HEK293 (cell line): ENCODE measurements around the gene CLIC4.

Source experiments
- CTCF ChIA-PET: fragments of 350-600 bp; formaldehyde crosslinking; extraction: SDS; loops from one replicate; lab custom pipeline; 2021; ENCODE audit warnings: antibody characterized with exemption; lab: Yijun Ruan, JAX
- POLR2A ChIA-PET: fragments of 300-600 bp; formaldehyde crosslinking; extraction: SDS; loops from one replicate; lab custom pipeline; 2020; ENCODE audit warnings: antibody characterized with exemption, inconsistent platforms; lab: Yijun Ruan, JAX
- H3K27ac ChIP-seq: fragments of 200-500 bp; sonication (Bioruptor generic); 2 replicates; pipeline ENCODE4 v1.5.1; 2014; ENCODE audit warnings: low read depth, low read length, control low read depth, inconsistent platforms; ENCODE audit errors: extremely low read depth
- H3K36me3 ChIP-seq, 2 experiments: fragments of 200-500 bp in 1 of 2; sonication (Bioruptor generic) in 1 of 2; 1 replicate in 1 of 2; 2 replicates in 1 of 2; pipeline ENCODE4 v1.5.1; 2014 to 2017; ENCODE audit warnings: inconsistent platforms in 2 of 2, low read length in 2 of 2; ENCODE audit not compliant: control insufficient read depth in 2 of 2, insufficient read depth in 1 of 2
- H3K4me1 ChIP-seq: fragments of 200-500 bp; sonication (Bioruptor generic); 2 replicates; pipeline ENCODE4 v1.5.1; 2014; ENCODE audit warnings: mild to moderate bottlenecking, low read length, inconsistent platforms; ENCODE audit not compliant: control insufficient read depth, insufficient read depth
- H3K4me3 ChIP-seq: 2 replicates; pipeline ENCODE4 v1.5.1; 2011; ENCODE audit warnings: low read depth, mild to moderate bottlenecking, control low read depth, low read length, moderate library complexity
- H3K9me3 ChIP-seq: fragments of 200-500 bp; sonication (Bioruptor generic); 2 replicates; pipeline ENCODE4 v1.5.1; 2014; ENCODE audit warnings: low read depth, low read length, inconsistent platforms; ENCODE audit not compliant: control insufficient read depth, insufficient read depth
- BCL6B ChIP-seq: fragments of 450-650 bp; formaldehyde crosslinking; IDR thresholded peaks from 2 replicates; pipeline ENCODE4 v1.5.1; 2017; ENCODE audit warnings: missing biosample characterization, missing genetic modification characterization
- INSM2 ChIP-seq: fragments of 450-650 bp; formaldehyde crosslinking; IDR thresholded peaks from 2 replicates; pipeline ENCODE4 v1.5.1; 2016; ENCODE audit warnings: missing biosample characterization, missing genetic modification characterization
- PRDM6 ChIP-seq: fragments of 450-650 bp; formaldehyde crosslinking; IDR thresholded peaks from 2 replicates; pipeline ENCODE4 v1.5.1; 2017; ENCODE audit warnings: missing biosample characterization, missing genetic modification characterization
- TCF7L2 ChIP-seq: IDR thresholded peaks from 2 replicates; pipeline ENCODE4 v1.6.1; 2011; ENCODE audit warnings: low read depth, mild to moderate bottlenecking, inconsistent platforms, low read length, moderate library complexity, borderline replicate concordance
- YY1 ChIP-seq: fragments of 450-650 bp; formaldehyde crosslinking; IDR thresholded peaks from 2 replicates; pipeline ENCODE4 v1.5.1; 2018; ENCODE audit warnings: missing biosample characterization, missing genetic modification characterization
- ZNF23 ChIP-seq: fragments of 450-650 bp; formaldehyde crosslinking; IDR thresholded peaks from 2 replicates; pipeline ENCODE4 v1.5.1; 2016; ENCODE audit warnings: missing biosample characterization, missing genetic modification characterization, borderline replicate concordance
- ZNF302 ChIP-seq: fragments of 450-650 bp; formaldehyde crosslinking; IDR thresholded peaks from 2 replicates; pipeline ENCODE4 v1.5.1; 2016; ENCODE audit warnings: missing biosample characterization, missing genetic modification characterization, low read depth
- ZNF350 ChIP-seq: fragments of 450-650 bp; formaldehyde crosslinking; IDR thresholded peaks from 2 replicates; pipeline ENCODE4 v1.5.0; 2017; ENCODE audit warnings: missing biosample characterization, mild to moderate bottlenecking, missing genetic modification characterization
- ZNF560 ChIP-seq: fragments of 450-650 bp; formaldehyde crosslinking; IDR thresholded peaks from 2 replicates; pipeline ENCODE4 v1.5.1; 2017; ENCODE audit warnings: missing biosample characterization, missing genetic modification characterization, borderline replicate concordance
- TF ChIP-seq, protein P1 (sequence below): fragments of 450-650 bp; formaldehyde crosslinking; IDR thresholded peaks from 2 replicates; pipeline ENCODE4 v1.5.1; 2016; ENCODE audit warnings: missing biosample characterization, missing genetic modification characterization, borderline replicate concordance
- TF ChIP-seq, protein P2 (sequence below): fragments of 450-650 bp; formaldehyde crosslinking; IDR thresholded peaks from 2 replicates; pipeline ENCODE4 v1.5.1; 2016; ENCODE audit warnings: missing biosample characterization, missing genetic modification characterization
- TF ChIP-seq, protein P3 (sequence below): fragments of 450-650 bp; formaldehyde crosslinking; IDR thresholded peaks from 2 replicates; pipeline ENCODE4 v1.5.1; 2016; ENCODE audit warnings: missing biosample characterization, missing genetic modification characterization, low read depth

CLIC4 gene

GRCh38 chr1:24865168-24865567 is 119.9 kb downstream of the CLIC4 start:
- CTCF ChIA-PET: interaction anchor here (0.6 kb wide), 1 partner anchor 928 kb away, joined by 4 read pairs; no protein-coding TSS in a partner anchor
- H3K9me3 ChIP-seq: no peaks in the 10 kb centered on the region

DNA sequence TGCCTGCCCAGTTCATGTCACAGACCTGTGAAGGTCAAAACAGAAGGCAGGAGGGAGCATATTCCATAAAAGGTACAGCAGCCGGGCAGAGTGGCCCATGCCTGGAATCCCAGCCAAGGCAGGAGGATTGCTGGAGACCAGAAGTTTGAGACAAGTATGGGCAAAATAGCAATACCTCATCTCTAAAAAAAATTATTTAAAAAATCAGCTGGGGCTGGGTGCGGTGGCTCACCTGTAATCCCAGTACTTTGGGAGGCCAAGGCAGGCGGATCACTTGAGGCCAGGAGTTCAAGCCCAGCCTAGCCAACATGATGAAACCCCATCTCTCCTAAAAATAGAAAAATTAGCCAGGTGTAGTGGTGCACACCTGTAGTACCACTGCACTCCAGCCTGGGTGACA is 120.3 kb downstream of the CLIC4 start:
- ChIA-PET POLR2A (no interaction called here), CTCF (interaction anchor here (0.6 to 0.7 kb wide), 2 partner anchors 170 to 235 kb away, joined by 3 read pairs; no protein-coding TSS in a partner anchor)
- H3K36me3 ChIP-seq: no peaks in the 10 kb centered on the region
- H3K4me3 ChIP-seq: no peak overlapping the region
- H3K9me3 ChIP-seq: no peaks in the 10 kb centered on the region
- no peak overlapping the region for H3K27ac ChIP-seq
- H3K4me1 ChIP-seq: peaks cover 6% of the 10 kb centered on the region; the same call in 1 of the 2 replicates
- TF ChIP-seq ZNF302 (no peak), PRDM6 (tag by site-specific recombination) (no peak), ZNF350 (tag by site-specific recombination) (no peak), ZNF23 (no peak), ZNF560 (tag by site-specific recombination) (no peak), TCF7L2 (no peak), YY1 (tag by site-specific recombination) (no peak)
- TF ChIP-seq, protein P1, sequence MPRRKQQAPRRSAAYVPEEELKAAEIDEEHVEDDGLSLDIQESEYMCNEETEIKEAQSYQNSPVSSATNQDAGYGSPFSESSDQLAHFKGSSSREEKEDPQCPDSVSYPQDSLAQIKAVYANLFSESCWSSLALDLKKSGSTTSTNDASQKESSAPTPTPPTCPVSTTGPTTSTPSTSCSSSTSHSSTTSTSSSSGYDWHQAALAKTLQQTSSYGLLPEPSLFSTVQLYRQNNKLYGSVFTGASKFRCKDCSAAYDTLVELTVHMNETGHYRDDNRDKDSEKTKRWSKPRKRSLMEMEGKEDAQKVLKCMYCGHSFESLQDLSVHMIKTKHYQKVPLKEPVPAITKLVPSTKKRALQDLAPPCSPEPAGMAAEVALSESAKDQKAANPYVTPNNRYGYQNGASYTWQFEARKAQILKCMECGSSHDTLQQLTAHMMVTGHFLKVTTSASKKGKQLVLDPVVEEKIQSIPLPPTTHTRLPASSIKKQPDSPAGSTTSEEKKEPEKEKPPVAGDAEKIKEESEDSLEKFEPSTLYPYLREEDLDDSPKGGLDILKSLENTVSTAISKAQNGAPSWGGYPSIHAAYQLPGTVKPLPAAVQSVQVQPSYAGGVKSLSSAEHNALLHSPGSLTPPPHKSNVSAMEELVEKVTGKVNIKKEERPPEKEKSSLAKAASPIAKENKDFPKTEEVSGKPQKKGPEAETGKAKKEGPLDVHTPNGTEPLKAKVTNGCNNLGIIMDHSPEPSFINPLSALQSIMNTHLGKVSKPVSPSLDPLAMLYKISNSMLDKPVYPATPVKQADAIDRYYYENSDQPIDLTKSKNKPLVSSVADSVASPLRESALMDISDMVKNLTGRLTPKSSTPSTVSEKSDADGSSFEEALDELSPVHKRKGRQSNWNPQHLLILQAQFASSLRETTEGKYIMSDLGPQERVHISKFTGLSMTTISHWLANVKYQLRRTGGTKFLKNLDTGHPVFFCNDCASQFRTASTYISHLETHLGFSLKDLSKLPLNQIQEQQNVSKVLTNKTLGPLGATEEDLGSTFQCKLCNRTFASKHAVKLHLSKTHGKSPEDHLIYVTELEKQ (tag by site-specific recombination): no peak
- TF ChIP-seq, protein P2, sequence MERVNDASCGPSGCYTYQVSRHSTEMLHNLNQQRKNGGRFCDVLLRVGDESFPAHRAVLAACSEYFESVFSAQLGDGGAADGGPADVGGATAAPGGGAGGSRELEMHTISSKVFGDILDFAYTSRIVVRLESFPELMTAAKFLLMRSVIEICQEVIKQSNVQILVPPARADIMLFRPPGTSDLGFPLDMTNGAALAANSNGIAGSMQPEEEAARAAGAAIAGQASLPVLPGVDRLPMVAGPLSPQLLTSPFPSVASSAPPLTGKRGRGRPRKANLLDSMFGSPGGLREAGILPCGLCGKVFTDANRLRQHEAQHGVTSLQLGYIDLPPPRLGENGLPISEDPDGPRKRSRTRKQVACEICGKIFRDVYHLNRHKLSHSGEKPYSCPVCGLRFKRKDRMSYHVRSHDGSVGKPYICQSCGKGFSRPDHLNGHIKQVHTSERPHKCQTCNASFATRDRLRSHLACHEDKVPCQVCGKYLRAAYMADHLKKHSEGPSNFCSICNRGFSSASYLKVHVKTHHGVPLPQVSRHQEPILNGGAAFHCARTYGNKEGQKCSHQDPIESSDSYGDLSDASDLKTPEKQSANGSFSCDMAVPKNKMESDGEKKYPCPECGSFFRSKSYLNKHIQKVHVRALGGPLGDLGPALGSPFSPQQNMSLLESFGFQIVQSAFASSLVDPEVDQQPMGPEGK (tag by site-specific recombination): no peak

More at GRCh38 chr1:24865168-24865567, 119.9 kb downstream of the CLIC4 start:
- no peak overlapping the region for H3K4me3 ChIP-seq
- H3K27ac ChIP-seq: no peak overlapping the region
- POLR2A ChIA-PET: no interaction called here
- peaks cover 6% of the 10 kb centered on the region; the same call in 1 of the 2 replicates for H3K4me1 ChIP-seq
- H3K36me3 ChIP-seq: no peaks in the 10 kb centered on the region
- TF ChIP-seq BCL6B: no peak
- no peak for TF ChIP-seq TCF7L2
- TF ChIP-seq, protein P3, sequence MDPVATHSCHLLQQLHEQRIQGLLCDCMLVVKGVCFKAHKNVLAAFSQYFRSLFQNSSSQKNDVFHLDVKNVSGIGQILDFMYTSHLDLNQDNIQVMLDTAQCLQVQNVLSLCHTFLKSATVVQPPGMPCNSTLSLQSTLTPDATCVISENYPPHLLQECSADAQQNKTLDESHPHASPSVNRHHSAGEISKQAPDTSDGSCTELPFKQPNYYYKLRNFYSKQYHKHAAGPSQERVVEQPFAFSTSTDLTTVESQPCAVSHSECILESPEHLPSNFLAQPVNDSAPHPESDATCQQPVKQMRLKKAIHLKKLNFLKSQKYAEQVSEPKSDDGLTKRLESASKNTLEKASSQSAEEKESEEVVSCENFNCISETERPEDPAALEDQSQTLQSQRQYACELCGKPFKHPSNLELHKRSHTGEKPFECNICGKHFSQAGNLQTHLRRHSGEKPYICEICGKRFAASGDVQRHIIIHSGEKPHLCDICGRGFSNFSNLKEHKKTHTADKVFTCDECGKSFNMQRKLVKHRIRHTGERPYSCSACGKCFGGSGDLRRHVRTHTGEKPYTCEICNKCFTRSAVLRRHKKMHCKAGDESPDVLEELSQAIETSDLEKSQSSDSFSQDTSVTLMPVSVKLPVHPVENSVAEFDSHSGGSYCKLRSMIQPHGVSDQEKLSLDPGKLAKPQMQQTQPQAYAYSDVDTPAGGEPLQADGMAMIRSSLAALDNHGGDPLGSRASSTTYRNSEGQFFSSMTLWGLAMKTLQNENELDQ (tag by site-specific recombination): no peak
- no peak for TF ChIP-seq INSM2
